Activated CD4-positive, alpha-beta T cell treated with anti-CD3 and anti-CD28 coated beads for 1 hour (primary cell): ENCODE data around the gene SPATS2L.

ENCODE experiments used
- DNase-seq: peaks from one replicate; pipeline ENCODE4 v3.0.0-alpha.2; 2020

Gene SPATS2L

GRCh38 chr2:200379481-200380090 is 73.1 kb downstream of the SPATS2L start:
- no peak for DNase-seq

GRCh38 chr2:200380091-200380561 is 73.6 kb downstream of the SPATS2L start:
- DNase-seq = no peak

GRCh38 chr2:200380833-200381542 is 74.5 kb downstream of the SPATS2L start:
- no peak for DNase-seq

- no peak for DNase-seq
These were observed 76.4 kb downstream of the SPATS2L start for GRCh38 chr2:200382874-200383273.

- DNase-seq = no peak
These were observed 77.1 kb downstream of the SPATS2L start for GRCh38 chr2:200383380-200384110.

GRCh38 chr2:200385063-200385635 is 78.7 kb downstream of the SPATS2L start:
- no peak for DNase-seq

GRCh38 chr2:200393191-200393590 is 86.7 kb downstream of the SPATS2L start:
- DNase-seq = no peak

- no peak for DNase-seq
These were observed 87.6 kb downstream of the SPATS2L start for GRCh38 chr2:200394045-200394444.

- DNase-seq = no peak
These were observed 90.3 kb downstream of the SPATS2L start for GRCh38 chr2:200396781-200397242.

- no peak for DNase-seq
These were observed 91.3 kb downstream of the SPATS2L start for GRCh38 chr2:200397785-200398184.

- no peak for DNase-seq
These were observed 92.6 kb downstream of the SPATS2L start for GRCh38 chr2:200399046-200399445.

- DNase-seq = no peak
These were observed 93.1 kb downstream of the SPATS2L start for GRCh38 chr2:200399636-200400035.

GRCh38 chr2:200403814-200404213 is 97.3 kb downstream of the SPATS2L start:
- no peak for DNase-seq

- DNase-seq = no peak
These were observed 98.1 kb downstream of the SPATS2L start for GRCh38 chr2:200404615-200405014.

GRCh38 chr2:200405599-200406298 is 99.3 kb downstream of the SPATS2L start:
- no peak for DNase-seq

GRCh38 chr2:200406379-200406778 is 99.9 kb downstream of the SPATS2L start:
- no peak for DNase-seq

GRCh38 chr2:200408428-200409316 is 102.2 kb downstream of the SPATS2L start:
- no peak for DNase-seq

- no peak for DNase-seq
These were observed 105.3 kb downstream of the SPATS2L start for GRCh38 chr2:200411831-200412230.

GRCh38 chr2:200414367-200414766 is 107.9 kb downstream of the SPATS2L start:
- no peak for DNase-seq

- DNase-seq = no peak
These were observed 109.0 kb downstream of the SPATS2L start for GRCh38 chr2:200415455-200415854.

- no peak for DNase-seq
These were observed 110.4 kb downstream of the SPATS2L start for GRCh38 chr2:200416878-200417277.

- no peak for DNase-seq
These were observed 110.9 kb downstream of the SPATS2L start for GRCh38 chr2:200417366-200417765.
